Endothelial cell of umbilical vein (primary cell): ENCODE results near the gene SPG21. TPM values are rescaled to one million over a fixed set of nuclear protein-coding genes. Genes with fewer than 3 reads are reported as not detected.
A peak's percentile ranks its signal among the peaks of the same experiment; 100 is the strongest.

ENCODE experiments used
- BruUV-seq: library from RNA; stranded (reverse); fragments of 400-500 nt; replicated peaks from 2 replicates; lab custom pipeline; 2021; lab: Mats Ljungman, UMichigan
- CTCF ChIA-PET: fragments of 300-600, 350-600 bp; sonication (Branson Sonifier 250); formaldehyde crosslinking; loops from one replicate; lab custom pipeline; 2021; ENCODE audit warnings: antibody characterized with exemption, inconsistent platforms; lab: Charles Lee
- POLR2A ChIA-PET: fragments of 300-600, 350-600 bp; sonication (Branson Sonifier 250); formaldehyde crosslinking; loops from one replicate; lab custom pipeline; 2021; ENCODE audit warnings: antibody characterized with exemption, inconsistent platforms; lab: Charles Lee
- DNase-seq: peaks from one replicate; pipeline ENCODE4 v3.0.0-alpha.2; 2011; ENCODE audit warnings: low read depth, low spot score
- FAIRE-seq: peaks from 2 replicates; lab custom pipeline; 2011; peaks lifted over from hg19 to GRCh38; lab: Jason Lieb, UNC
- H2AFZ ChIP-seq: 2 replicates; pipeline ENCODE4 v1.6.0; 2012; ENCODE audit warnings: low read depth, low read length, control low read depth, inconsistent platforms
- H3K27ac ChIP-seq: 2 replicates; pipeline ENCODE4 v1.5.1; 2011; ENCODE audit warnings: low read depth, mild to moderate bottlenecking, control low read depth, low read length, moderate library complexity; ENCODE audit not compliant: insufficient read depth
- H3K27me3 ChIP-seq, 2 experiments: 2 replicates each; pipeline versions ENCODE4 v1.6.0 to v1.6.1; 2011; ENCODE audit warnings: low read length in 2 of 2, mixed read lengths in 1 of 2; ENCODE audit not compliant: control insufficient read depth in 2 of 2, insufficient read depth in 2 of 2
- H3K36me3 ChIP-seq, 2 experiments: 2 replicates in 1 of 2; 3 replicates in 1 of 2; pipeline ENCODE4 v1.5.1; 2011; ENCODE audit warnings: low read length in 2 of 2, mild to moderate bottlenecking in 1 of 2, moderate library complexity in 1 of 2; ENCODE audit not compliant: control insufficient read depth in 2 of 2, insufficient read depth in 2 of 2; ENCODE audit errors: extremely low read depth in 1 of 2
- H3K4me1 ChIP-seq: 3 replicates; pipeline ENCODE4 v1.5.1; 2011; ENCODE audit warnings: mild to moderate bottlenecking, low read length; ENCODE audit not compliant: control insufficient read depth, insufficient read depth; ENCODE audit errors: extremely low read depth
- H3K4me2 ChIP-seq: 2 replicates; pipeline ENCODE4 v1.6.1; 2011; ENCODE audit warnings: low read length, control low read depth, mixed read lengths; ENCODE audit not compliant: insufficient read depth
- H3K4me3 ChIP-seq, 3 experiments: fragments of 200-600 bp in 1 of 3; sonication (generic), shearing (Covaris generic) in 1 of 3; replicated peaks in 1 of 3; 2 replicates each; pipeline ENCODE4 v1.5.1; 2011 to 2016; ENCODE audit warnings: control low read depth in 3 of 3, low read length in 3 of 3, mild to moderate bottlenecking in 2 of 3, inconsistent platforms in 1 of 3, low read depth in 1 of 3, moderate library complexity in 1 of 3; ENCODE audit not compliant: insufficient read depth in 1 of 3
- H3K79me2 ChIP-seq: 2 replicates; pipeline ENCODE4 v1.6.0; 2012; ENCODE audit warnings: low read length, inconsistent platforms; ENCODE audit not compliant: control insufficient read depth, insufficient read depth
- H3K9ac ChIP-seq: replicated peaks from 2 replicates; pipeline ENCODE3; 2011; ENCODE audit warnings: low read length, control low read depth; ENCODE audit not compliant: insufficient read depth; ENCODE audit errors: extremely low read depth
- H3K9me1 ChIP-seq: replicated peaks from 3 replicates; pipeline ENCODE4 v1.6.0; 2011; ENCODE audit warnings: mild to moderate bottlenecking, low read length; ENCODE audit not compliant: control insufficient read depth, insufficient read depth; ENCODE audit errors: extremely low read depth
- H3K9me3 ChIP-seq: replicated peaks from 2 replicates; pipeline ENCODE4 v1.5.1; 2012; ENCODE audit warnings: low read length, inconsistent platforms; ENCODE audit not compliant: control insufficient read depth, insufficient read depth
- H4K20me1 ChIP-seq: replicated peaks from 2 replicates; pipeline ENCODE3; 2011; ENCODE audit warnings: mild to moderate bottlenecking, low read length; ENCODE audit not compliant: control insufficient read depth, insufficient read depth; ENCODE audit errors: extremely low read depth
- EZH2 ChIP-seq: IDR thresholded peaks from 2 replicates; pipeline ENCODE4 v1.6.1; 2012; ENCODE audit warnings: borderline replicate concordance, low read depth, mild to moderate bottlenecking, moderate library complexity, low read length, inconsistent platforms; ENCODE audit not compliant: severe bottlenecking
- FOS ChIP-seq: IDR thresholded peaks from 2 replicates; pipeline ENCODE4 v1.6.1; 2011; ENCODE audit warnings: mild to moderate bottlenecking, low read length, moderate library complexity, borderline replicate concordance; ENCODE audit not compliant: insufficient read depth
- GATA2 ChIP-seq: IDR thresholded peaks from 2 replicates; pipeline ENCODE4 v1.7.0; 2011; ENCODE audit warnings: low read depth, mild to moderate bottlenecking, moderate library complexity, mixed read lengths, low read length; ENCODE audit not compliant: insufficient read length, insufficient read depth
- JUN ChIP-seq: IDR thresholded peaks from 2 replicates; pipeline ENCODE4 v1.6.1; 2011; ENCODE audit warnings: borderline replicate concordance, low read depth; ENCODE audit not compliant: insufficient read length, insufficient read depth
- MYC ChIP-seq: IDR thresholded peaks from one replicate; pipeline ENCODE4 v1.6.1; 2011; ENCODE audit warnings: mild to moderate bottlenecking, low read depth, low read length
- POLR2A ChIP-seq: IDR thresholded peaks from 2 replicates; pipeline ENCODE4 v1.6.1; 2012; ENCODE audit warnings: low read depth, mild to moderate bottlenecking, control low read depth, low read length
- POLR2AphosphoS5 ChIP-seq: IDR thresholded peaks from 2 replicates; pipeline ENCODE4 v1.6.1; 2012; ENCODE audit warnings: low read depth, mild to moderate bottlenecking, control low read depth, low read length, moderate library complexity; ENCODE audit not compliant: insufficient read depth
- dilution Hi-C: fragments of 300-500 bp; cut with MboI; formaldehyde crosslinking; loops from one replicate; pipeline ENCODE4 v1.15.0; 2019; ENCODE audit warnings: low sequenced_read_pairs; ENCODE audit not compliant: extremely low pct_ligation_motif_present
- intact Hi-C: fragments of 100-400 bp; cut with micrococcal nuclease; formaldehyde crosslinking; loops from one replicate; pipeline ENCODE4 v1.10.0; 2022
- polyA plus RNA-seq, 4 experiments: library from polyadenylated mRNA; depleted of rRNA in 3 of 4; stranded (reverse) in 3 of 4; unstranded in 1 of 4; fragments of >200 nt; gene quantifications; 2 replicates each; pipeline versions ENCODE4 v1.2.1 to v1.2.3, GENCODE V29; 2011 to 2012; ENCODE audit warnings: missing spikeins in 1 of 4
- total RNA-seq: library from RNA; stranded (reverse); gene quantifications from 2 replicates; pipeline ENCODE4 v1.2.3, GENCODE V29; 2021
- TF ChIP-seq, protein P1 (sequence below): IDR thresholded peaks from 2 replicates; pipeline ENCODE4 v1.6.1; 2011; ENCODE audit not compliant: insufficient read depth, insufficient read length
- TF ChIP-seq, protein P2 (sequence below), 2 donors: IDR thresholded peaks; 1 replicate in 1 of 2; 2 replicates in 1 of 2; pipeline ENCODE4 v1.5.1; 2011; ENCODE audit warnings: low read length in 2 of 2, mild to moderate bottlenecking in 2 of 2, moderate library complexity in 2 of 2, control low read depth in 1 of 2, inconsistent platforms in 1 of 2, low read depth in 1 of 2; ENCODE audit not compliant: insufficient read depth in 1 of 2; ENCODE audit errors: extremely low read depth in 1 of 2

The SPG21 gene
- total and polyA plus RNA-seq, 2 donors (not counting 3 experiments of a cell fraction or from before 2014, with no cell fraction given), result 70.2 to 82.5 TPM

DNA sequence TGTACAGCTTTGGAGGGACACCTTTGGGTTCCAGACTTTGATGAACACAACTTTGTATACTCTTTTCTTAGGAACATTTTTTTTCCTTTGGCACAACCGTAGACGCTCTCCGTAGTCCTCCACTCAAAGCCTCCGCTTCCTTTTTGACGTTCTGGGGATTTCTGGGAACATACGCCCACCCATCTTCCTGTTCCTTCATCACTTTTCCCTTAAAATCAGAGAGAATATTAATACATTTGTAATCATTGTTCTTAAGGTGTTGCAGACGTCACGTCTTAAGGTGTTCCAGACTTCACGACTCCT, 405 bp upstream of the SPG21 start:
- CTCF ChIA-PET, result no interaction called here

More for the DNA sequence above, 405 bp upstream of the SPG21 start:
- peaks cover 22% of the 10 kb centered on the region for H3K79me2 ChIP-seq
- H3K4me2 ChIP-seq, result peak overlapping the region; percentile 99
- intact Hi-C loops (loop anchor here (2.0 kb wide), 1 partner anchor 39 kb away; the partner anchor contains the start of gene MTFMT), dilution Hi-C loops (no loop called here)
- TF ChIP-seq POLR2A (no peak), MYC (no peak), POLR2AphosphoS5 (no peak), GATA2 (no peak), JUN (no peak), EZH2 (no peak), FOS (no peak)
- TF ChIP-seq, protein P1, sequence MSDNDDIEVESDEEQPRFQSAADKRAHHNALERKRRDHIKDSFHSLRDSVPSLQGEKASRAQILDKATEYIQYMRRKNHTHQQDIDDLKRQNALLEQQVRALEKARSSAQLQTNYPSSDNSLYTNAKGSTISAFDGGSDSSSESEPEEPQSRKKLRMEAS, result no peak
- TF ChIP-seq, protein P2, sequence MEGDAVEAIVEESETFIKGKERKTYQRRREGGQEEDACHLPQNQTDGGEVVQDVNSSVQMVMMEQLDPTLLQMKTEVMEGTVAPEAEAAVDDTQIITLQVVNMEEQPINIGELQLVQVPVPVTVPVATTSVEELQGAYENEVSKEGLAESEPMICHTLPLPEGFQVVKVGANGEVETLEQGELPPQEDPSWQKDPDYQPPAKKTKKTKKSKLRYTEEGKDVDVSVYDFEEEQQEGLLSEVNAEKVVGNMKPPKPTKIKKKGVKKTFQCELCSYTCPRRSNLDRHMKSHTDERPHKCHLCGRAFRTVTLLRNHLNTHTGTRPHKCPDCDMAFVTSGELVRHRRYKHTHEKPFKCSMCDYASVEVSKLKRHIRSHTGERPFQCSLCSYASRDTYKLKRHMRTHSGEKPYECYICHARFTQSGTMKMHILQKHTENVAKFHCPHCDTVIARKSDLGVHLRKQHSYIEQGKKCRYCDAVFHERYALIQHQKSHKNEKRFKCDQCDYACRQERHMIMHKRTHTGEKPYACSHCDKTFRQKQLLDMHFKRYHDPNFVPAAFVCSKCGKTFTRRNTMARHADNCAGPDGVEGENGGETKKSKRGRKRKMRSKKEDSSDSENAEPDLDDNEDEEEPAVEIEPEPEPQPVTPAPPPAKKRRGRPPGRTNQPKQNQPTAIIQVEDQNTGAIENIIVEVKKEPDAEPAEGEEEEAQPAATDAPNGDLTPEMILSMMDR (IDR thresholded peaks at IDR 0.05; ENCODE audit: extremely low read depth in 1 of 2, insufficient read depth in 1 of 2, low read depth in 1 of 2, low read length in 2 of 2), result no peak
- no peaks in the 10 kb centered on the region for H3K9me1 ChIP-seq
- H3K27ac ChIP-seq, result peak overlapping the region; percentile 97
- no peaks in the 10 kb centered on the region for H4K20me1 ChIP-seq
- H3K27me3 ChIP-seq, result no peaks in the 10 kb centered on the region
- H3K4me1 ChIP-seq, result peaks cover 24% of the 10 kb centered on the region
- TSS peak; percentile 93 for BruUV-seq
- no peaks in the 10 kb centered on the region for H3K9me3 ChIP-seq
- no peak for FAIRE-seq
- DNase-seq, result no peak
- peak overlapping the region; percentile 99 for H2AFZ ChIP-seq
- POLR2A ChIA-PET, result interaction anchor here (0.6 kb wide), 1 partner anchor 22 kb away, joined by 14 read pairs; no protein-coding TSS in a partner anchor
- peak overlapping the region; percentile 93 to 99 (median 94) for H3K4me3 ChIP-seq
- H3K9ac ChIP-seq, result peak overlapping the region; percentile 97
- H3K36me3 ChIP-seq, result no peaks in the 10 kb centered on the region
